Progenitor cell of endocrine pancreas (in vitro differentiated cells): ENCODE measurements around the gene IL1R2. TPM values are rescaled to one million over a fixed set of nuclear protein-coding genes. Genes with fewer than 3 reads are reported as not detected.

Experiments
- DNase-seq: peaks from one replicate; pipeline ENCODE4 v3.0.0; 2021; ENCODE audit warnings: low spot score; ENCODE audit not compliant: unreplicated experiment
- H3K27ac Mint-ChIP-seq: 2 replicates; pipeline ENCODE4 v1.8.0; 2021; ENCODE audit warnings: mild to moderate bottlenecking, moderate library complexity, mixed read lengths
- H3K27me3 Mint-ChIP-seq: 2 replicates; pipeline ENCODE4 v1.8.0; 2021; ENCODE audit warnings: mixed read lengths
- H3K36me3 Mint-ChIP-seq: 2 replicates; pipeline ENCODE4 v1.8.0; 2022; ENCODE audit warnings: mixed read lengths; ENCODE audit not compliant: insufficient read depth
- H3K4me1 Mint-ChIP-seq: 2 replicates; pipeline ENCODE4 v1.8.0; 2021; ENCODE audit warnings: low read depth, mixed read lengths
- H3K4me3 Mint-ChIP-seq: 2 replicates; pipeline ENCODE4 v1.8.0; 2021; ENCODE audit warnings: low read depth, mild to moderate bottlenecking, moderate library complexity, mixed read lengths
- H3K9me3 Mint-ChIP-seq: 2 replicates; pipeline ENCODE4 v1.8.0; 2021; ENCODE audit warnings: low read depth, mixed read lengths
- total RNA-seq: library from RNA; stranded (reverse); gene quantifications from 2 replicates; pipeline ENCODE4 v1.2.1, GENCODE V29; 2021
- TF ChIP-seq, protein P1 (sequence below): fragments of 200-600 bp; sonication (generic); IDR thresholded peaks from one replicate; pipeline ENCODE4 v1.5.0; 2021; ENCODE audit warnings: antibody characterized with exemption, mild to moderate bottlenecking; ENCODE audit not compliant: unreplicated experiment

The IL1R2 gene
- total RNA-seq, 1 donor from 2014 or later: not detected

DNA sequence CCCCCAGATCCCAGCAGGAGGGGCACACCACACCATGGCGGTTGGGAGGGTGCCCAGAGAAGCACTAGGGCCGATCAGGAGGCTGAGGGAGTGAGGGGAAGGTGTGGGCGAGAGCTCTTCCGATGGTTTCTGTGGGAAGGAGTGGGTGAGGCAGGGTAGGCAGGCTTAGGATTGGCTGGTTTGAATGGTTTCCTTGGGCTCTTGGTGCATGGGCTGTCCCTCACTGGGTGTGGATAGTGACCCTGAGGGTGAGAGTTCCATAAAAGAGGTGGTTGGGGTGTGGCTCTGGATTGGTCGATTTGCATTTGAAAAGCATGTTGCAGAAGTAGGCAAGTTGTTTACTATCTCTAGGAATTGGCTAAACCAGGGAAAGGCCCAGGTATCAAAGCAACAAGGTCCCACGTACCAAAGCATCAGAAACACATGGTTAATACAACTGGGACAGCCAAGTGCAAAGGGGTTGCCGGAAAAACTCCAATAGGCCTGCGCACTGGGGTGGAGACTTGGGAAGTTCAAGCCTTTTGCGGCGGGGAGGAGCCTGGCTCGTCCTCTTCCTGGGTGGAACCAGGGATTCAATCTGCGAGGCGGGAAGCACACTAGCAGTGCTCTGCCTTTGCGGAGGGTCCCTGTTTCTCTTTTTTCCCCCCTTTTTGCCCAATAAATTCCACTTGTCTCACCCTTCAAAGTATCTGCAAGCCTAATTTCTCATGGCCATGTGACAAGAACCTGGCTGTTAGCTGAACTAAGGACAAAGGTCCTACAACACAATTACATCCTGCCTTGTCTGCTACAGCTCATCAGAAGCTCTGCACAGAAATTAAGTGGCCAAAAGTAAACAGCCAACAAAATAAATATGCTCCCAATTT, 43.2 kb downstream of the IL1R2 start:
- H3K4me3 Mint-ChIP-seq: no peak overlapping the region
- peaks cover 5% of the 10 kb centered on the region for H3K27me3 Mint-ChIP-seq
- DNase-seq: no peak
- H3K36me3 Mint-ChIP-seq: no peaks in the 10 kb centered on the region
- TF ChIP-seq, protein P1, sequence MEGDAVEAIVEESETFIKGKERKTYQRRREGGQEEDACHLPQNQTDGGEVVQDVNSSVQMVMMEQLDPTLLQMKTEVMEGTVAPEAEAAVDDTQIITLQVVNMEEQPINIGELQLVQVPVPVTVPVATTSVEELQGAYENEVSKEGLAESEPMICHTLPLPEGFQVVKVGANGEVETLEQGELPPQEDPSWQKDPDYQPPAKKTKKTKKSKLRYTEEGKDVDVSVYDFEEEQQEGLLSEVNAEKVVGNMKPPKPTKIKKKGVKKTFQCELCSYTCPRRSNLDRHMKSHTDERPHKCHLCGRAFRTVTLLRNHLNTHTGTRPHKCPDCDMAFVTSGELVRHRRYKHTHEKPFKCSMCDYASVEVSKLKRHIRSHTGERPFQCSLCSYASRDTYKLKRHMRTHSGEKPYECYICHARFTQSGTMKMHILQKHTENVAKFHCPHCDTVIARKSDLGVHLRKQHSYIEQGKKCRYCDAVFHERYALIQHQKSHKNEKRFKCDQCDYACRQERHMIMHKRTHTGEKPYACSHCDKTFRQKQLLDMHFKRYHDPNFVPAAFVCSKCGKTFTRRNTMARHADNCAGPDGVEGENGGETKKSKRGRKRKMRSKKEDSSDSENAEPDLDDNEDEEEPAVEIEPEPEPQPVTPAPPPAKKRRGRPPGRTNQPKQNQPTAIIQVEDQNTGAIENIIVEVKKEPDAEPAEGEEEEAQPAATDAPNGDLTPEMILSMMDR: no peak
- H3K4me1 Mint-ChIP-seq: peaks cover 5% of the 10 kb centered on the region
- H3K27ac Mint-ChIP-seq: peak overlapping the region; percentile 49
- no peaks in the 10 kb centered on the region for H3K9me3 Mint-ChIP-seq

DNA sequence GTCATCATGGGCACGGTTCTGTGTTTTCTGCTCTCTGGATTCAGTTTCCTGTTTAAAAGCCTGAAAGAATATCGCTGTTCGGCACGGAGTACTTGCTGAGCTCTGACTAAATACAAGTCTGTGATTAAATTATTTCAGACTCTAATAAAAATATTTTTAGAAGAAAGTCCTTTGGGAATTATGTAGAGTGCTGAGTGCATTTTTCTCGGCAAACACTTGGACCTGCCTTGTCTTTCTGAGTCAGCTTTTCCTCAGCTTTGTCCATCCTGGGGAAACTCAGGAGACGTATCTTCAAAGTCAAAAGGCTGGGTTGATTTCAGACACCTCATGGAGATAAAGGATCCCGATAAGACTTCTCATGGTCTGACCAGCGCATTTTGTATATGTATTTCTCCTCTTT, 45.9 kb downstream of the IL1R2 start:
- H3K4me3 Mint-ChIP-seq: no peak overlapping the region
- peaks cover 5% of the 10 kb centered on the region for H3K4me1 Mint-ChIP-seq
- no peaks in the 10 kb centered on the region for H3K36me3 Mint-ChIP-seq
- peaks cover 7% of the 10 kb centered on the region for H3K27me3 Mint-ChIP-seq
- TF ChIP-seq, protein P1: no peak
- no peak for DNase-seq
- H3K27ac Mint-ChIP-seq: no peak overlapping the region
- H3K9me3 Mint-ChIP-seq: peaks cover 2% of the 10 kb centered on the region

DNA sequence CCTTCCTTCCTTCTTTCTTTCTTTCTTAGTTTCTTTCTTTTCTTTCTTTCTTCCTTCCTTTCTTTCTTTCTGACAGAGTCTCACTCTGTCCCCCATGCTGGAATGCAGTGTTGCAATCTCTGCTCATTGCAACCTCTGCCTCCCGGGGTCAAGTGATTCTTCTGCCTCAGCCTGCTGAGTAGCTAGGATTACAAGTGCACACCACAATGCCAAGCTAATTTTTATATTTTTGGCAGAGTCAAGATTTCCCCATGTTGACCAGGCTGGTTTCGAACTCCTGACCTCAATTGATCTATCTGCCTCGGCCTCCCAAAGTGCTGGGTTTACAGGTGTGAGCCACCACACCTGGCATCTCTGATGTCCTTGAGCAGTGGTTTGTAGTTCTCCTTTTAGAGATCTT, 48.5 kb downstream of the IL1R2 start:
- DNase-seq: no peak
- Mint-ChIP-seq H3K4me1 (no peaks in the 10 kb centered on the region), H3K27ac (no peak overlapping the region), H3K9me3 (peaks cover 2% of the 10 kb centered on the region), H3K27me3 (peaks cover 14% of the 10 kb centered on the region), H3K36me3 (no peaks in the 10 kb centered on the region), H3K4me3 (no peak overlapping the region)
- TF ChIP-seq, protein P1: no peak

DNA sequence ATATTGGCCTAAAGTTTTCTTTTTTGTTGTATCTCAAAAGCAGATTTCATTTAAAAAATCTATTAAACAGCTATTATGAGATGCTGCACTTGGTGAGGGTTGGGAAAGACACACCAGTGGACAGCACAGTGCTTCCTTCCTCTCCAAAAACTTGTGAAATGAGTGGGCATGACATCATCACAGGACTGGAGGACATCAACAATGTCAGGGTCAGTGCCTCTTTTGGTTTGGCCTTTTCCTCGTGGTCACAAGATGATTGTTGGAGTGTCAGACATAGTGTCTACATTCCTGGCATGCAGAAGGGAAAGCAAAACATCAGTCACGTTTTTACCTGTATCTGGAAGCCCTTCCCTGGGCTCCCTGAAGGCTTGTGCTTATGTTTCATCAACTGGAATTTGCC, 49.6 kb downstream of the IL1R2 start:
- peaks cover 2% of the 10 kb centered on the region for H3K9me3 Mint-ChIP-seq
- H3K27me3 Mint-ChIP-seq: peaks cover 14% of the 10 kb centered on the region
- TF ChIP-seq, protein P1: no peak
- H3K4me3 Mint-ChIP-seq: no peak overlapping the region
- no peak for DNase-seq
- H3K27ac Mint-ChIP-seq: no peak overlapping the region
- no peaks in the 10 kb centered on the region for H3K36me3 Mint-ChIP-seq
- no peaks in the 10 kb centered on the region for H3K4me1 Mint-ChIP-seq

DNA sequence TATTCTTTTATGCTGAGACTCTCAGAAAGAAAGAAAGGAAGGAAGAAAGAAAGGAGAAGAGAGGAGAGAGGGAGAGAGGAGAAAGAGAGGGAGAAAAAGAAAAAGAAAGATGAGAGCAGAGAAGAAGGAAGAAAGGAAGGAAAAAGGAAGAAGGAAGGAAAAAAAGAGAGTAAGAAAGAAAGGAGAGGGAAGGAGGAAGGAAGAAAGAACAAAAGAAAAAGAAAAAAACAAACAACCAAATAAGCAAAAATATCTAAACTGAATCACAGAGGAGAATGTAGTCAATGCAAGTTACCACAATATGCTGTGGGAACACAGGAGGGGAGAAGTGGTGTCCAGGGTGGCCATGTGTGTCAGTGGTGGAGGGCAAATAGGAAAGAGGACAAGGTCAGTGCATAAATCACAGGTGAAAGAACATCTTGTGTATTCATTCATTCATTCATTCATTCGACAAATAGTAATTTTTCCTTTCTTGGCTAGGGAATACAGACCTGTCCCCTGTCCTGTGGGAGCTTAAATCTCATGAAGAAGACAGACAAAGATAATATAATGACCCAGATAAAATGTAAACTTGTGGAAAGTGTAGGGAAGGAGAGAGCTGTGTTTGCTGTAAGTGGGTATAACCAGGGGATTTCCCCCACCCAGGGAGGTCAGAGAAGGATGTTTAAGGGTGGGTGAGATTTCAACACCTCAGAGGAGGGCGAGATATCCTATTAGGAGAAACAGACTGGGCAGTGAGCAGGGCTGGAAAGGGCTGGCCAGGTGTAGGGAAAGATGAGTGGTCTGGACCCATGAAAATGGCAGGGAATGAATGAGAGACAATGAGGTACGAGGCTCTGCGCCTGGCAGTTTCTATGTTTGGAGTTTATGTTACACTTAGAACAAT, 50.7 kb downstream of the IL1R2 start:
- H3K27ac Mint-ChIP-seq: no peak overlapping the region
- peaks cover 9% of the 10 kb centered on the region for H3K27me3 Mint-ChIP-seq
- H3K4me3 Mint-ChIP-seq: no peak overlapping the region
- TF ChIP-seq, protein P1: no peak
- DNase-seq: no peak
- peaks cover 2% of the 10 kb centered on the region for H3K9me3 Mint-ChIP-seq
- H3K4me1 Mint-ChIP-seq: no peaks in the 10 kb centered on the region
- no peaks in the 10 kb centered on the region for H3K36me3 Mint-ChIP-seq
